ENCODE results near the gene GRN. TPM values are rescaled to one million over a fixed set of nuclear protein-coding genes. Genes with fewer than 3 reads are reported as not detected.

The GRN gene
- total RNA-seq, 2 donors from 2014 or later = 439 to 572 TPM

DNA sequence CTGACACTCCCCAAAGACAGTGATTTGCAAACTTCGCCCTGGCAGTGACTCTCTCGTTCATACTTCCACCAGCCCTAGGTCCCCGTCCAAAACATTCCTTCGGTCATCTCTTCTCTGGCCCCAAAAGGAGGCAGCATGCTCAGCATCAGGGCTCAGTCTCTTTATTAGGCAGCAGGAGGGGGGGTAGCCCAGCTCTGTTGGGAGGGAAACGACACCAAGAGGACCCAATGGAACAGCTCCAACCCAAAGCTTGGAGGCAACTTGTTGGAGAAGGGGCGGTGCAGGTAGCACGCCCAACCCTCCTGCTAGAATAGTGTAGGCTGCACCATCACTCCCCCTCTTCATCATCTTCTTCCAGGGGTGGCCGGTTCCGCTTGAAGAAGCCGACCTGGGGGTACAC, 26.9 kb downstream of the GRN start:
- DNase-seq = no peak
- intact Hi-C loops (cut with DNase I, micrococcal nuclease) = no loop called here
- no peak for ATAC-seq

DNA sequence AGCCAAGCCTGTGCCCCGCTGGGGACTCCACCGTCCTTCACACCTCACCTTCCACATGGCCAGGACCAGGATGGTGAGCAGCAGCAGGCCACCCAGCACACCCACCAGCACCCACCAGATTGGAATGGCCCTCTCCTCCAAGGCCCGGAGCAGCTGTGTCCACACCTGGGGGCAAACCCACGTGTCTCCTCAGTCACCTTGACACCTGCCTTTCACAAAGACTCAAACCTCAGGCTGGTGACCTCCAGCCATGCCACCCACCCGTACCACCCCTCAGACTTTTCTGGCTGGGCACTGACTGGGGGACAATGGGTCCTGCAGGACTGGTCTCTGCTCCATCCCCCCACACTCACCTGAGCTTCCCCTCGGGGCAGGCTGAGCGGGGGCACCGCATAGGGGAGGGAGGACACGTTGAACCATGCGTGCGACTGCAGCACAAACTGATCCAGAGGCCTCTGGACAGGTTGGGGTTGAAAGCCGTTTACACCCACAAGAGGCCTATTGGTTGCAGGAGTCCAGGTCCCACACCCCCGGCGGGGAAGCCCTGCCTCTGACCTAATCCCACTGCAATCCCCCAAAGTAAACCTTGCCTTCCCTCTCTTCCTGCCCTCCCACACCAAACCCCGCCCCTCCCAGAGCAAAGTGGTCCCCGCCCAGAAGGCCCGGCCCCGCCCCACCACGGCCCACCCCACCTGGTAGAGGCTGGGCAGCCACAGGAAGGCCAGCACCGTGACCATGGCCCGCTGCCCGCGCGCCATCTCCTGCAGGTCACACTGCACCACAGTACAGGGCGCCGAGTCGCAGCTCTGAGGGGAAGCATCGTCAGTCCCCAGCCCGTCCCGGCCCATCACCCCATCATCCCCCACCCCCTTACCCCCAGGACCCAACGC, 29.4 kb downstream of the GRN start:
- peak; percentile 73 for ATAC-seq
- intact Hi-C loops (cut with DNase I, micrococcal nuclease) = no loop called here

DNA sequence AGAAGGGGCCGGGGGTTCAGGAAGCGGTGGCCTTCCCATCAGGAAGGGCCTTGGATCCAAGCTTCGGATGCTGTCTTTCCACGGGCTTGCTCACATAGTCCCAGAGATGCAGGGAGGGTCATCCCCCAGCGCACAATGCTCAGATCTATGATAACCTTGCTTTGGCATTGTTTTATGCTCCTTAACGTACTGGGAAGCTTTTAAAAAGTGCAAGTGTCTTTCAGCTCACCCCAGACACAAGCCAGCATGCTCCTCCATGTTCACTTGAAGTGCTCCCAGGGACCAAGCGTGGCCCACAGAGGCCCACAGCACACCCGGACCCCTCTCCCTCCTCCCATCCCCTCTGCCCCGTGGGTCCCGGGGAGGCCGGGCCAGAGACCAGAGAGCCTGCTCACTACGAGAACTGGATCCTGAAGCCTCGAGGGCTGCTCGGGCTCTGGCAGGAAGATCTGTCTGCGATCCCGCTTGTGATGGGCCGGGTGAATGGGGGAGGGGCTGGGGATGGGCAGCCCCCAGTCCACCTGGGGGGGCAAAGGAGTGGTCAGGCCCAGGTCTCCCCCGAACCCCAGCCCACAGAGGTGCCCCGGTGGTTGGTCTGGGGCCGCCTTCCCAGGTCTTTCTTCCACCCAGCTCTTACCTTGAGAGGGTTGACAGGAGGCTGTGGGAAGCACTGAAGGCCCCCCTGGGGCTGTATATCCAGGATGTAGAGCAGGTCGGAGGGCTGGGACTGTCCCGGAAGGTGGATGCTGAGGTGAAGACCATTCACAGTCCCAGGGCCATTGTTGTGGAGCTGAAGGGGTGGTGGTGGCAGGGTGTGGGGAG, 30.3 kb downstream of the GRN start:
- no peak for DNase-seq
- peak; percentile 21 for ATAC-seq
- intact Hi-C loops (cut with DNase I, micrococcal nuclease) = no loop called here

More for the DNA sequence above, 29.4 kb downstream of the GRN start:
- DNase-seq = peak in 1 of 2 donors; percentile 43

DNA sequence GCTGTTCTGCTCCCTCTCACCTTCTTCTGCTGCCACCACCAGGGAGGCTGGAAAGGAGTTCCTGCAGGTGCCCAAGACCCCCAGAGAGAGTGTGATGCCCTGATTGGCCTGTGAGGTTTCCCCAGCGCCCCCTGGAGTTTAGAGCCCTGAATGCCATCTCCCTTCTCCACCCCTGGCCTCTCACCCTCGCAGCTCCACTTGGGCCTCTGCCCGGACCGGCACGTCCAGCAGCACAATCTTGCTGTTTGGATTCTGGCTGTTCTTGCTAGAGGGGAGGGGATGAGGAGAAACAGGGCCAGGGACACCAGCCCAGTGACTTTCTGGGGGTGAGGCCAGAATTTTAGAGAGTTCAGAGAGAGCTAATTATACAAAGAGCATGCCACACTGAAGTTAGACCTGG, 31.0 kb downstream of the GRN start:
- ATAC-seq (peak; percentile 40), DNase-seq (no peak)
- intact Hi-C loops (cut with DNase I, micrococcal nuclease) = no loop called here

DNA sequence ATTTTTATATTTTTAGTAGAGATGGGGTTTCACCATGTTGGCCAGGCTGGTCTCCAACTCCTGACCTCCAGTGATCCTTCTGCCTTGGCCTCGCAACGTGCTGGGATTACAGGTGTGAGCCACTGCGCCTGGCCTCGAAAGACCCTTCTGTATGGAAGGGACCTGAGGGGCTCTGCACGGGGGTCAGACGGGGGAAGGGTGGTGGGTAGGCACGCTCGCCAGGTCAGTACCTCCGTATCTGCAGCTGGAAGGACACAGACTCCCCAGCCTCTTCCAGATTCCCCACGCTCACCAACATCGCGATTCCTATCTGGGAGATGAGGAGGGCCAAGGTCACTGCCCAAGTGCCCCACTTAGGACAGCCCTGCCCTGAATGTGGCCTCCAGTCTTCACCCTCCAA, 31.7 kb downstream of the GRN start:
- DNase-seq = no peak
- ATAC-seq = no peak
- intact Hi-C loops (cut with DNase I, micrococcal nuclease) = no loop called here

DNA sequence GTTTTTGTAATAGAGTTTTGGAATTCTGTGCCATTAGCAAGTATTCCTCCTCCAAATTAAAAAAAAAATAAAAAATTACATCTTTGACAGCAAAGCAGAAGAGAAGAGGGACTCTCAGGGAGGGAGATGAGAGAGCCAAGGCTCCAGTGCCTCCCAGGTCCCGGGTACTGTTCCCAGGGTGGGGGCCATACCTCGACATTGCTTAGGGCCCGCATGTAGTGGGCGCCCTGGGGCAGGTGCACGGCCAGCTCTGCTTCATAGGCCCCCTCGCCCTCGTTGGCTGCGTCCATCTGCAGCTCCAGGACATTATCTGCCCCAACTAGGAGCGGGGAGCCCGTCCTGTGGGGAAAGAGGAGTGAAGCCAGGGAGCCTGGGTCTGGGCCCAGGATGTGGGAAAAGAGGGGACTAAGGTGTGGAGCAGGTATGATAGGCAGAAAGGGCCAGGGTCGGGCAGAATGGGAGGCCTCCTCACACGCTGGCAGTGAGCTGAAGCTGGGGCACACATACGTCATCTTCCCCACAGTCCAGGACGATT, 33.1 kb downstream of the GRN start:
- intact Hi-C loops (cut with DNase I, micrococcal nuclease) = no loop called here
- ATAC-seq (no peak), DNase-seq (no peak)

DNA sequence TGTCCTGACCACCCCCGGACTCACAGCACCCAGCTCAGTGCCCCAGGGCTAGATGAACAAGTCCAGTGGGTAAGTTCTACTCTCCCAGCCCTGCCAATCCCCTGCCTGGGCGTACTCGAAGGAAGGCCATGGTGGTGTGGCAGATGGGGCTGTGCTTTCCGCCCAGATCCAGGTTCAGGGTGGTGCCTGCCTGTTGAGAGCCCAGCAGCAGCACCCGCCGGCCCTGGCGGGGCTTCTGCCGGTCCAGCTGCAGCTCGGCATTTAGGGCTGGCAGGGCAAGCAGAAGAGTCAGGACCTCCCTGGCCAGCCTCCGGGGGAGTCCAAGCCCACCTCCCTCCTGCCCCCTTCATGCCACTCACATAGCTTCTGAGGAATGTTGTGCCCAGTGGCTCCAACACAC, 34.8 kb downstream of the GRN start:
- intact Hi-C loops (cut with DNase I, micrococcal nuclease) = no loop called here
- ATAC-seq = no peak
- DNase-seq = no peak

DNA sequence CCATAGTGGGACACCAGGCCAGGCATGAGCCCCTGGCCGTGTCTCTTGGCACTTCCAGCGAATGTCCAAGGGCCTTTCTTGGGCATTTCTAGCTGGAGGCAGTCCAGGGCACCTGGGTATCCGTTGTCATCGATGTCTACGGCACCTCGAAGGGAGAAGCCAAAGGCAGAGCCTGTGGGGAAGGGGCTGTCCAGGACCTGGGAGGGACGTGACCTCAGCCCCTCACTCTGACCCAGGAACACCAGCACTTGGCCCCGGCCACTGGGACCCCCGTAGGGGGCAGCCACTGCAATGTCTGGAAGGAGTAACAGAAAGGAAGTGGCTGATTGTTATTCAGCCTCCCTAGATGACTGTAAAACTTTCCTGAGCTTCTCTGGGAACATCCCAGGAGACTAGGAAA, 35.7 kb downstream of the GRN start:
- DNase-seq (no peak), ATAC-seq (no peak)
- intact Hi-C loops (cut with DNase I, micrococcal nuclease) = no loop called here

DNA sequence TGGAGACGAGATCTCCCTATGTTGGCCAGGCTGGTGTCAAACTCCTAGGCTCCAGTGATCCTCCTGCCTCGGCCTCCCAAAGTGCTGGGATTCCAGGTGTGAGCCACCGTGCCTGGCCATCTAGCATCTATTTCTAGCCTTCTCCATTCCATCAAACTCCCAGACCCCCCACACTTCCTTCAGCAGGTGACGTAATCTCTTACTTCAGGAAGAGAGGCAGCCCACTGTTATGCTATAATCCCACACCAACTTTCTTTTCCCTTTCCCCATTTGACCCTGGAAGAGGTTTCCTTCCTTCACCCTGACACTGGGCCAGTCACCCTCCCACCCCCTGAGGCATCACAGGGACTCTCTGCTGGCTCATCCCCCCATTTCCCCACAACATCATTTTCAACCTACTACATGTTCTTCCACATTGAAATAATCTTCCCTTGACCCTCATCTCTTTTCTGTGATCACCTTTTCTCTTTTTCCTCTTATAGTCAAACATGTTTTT, 36.8 kb downstream of the GRN start:
- no peak for ATAC-seq
- DNase-seq = no peak
- intact Hi-C loops (cut with DNase I, micrococcal nuclease) = no loop called here

DNA sequence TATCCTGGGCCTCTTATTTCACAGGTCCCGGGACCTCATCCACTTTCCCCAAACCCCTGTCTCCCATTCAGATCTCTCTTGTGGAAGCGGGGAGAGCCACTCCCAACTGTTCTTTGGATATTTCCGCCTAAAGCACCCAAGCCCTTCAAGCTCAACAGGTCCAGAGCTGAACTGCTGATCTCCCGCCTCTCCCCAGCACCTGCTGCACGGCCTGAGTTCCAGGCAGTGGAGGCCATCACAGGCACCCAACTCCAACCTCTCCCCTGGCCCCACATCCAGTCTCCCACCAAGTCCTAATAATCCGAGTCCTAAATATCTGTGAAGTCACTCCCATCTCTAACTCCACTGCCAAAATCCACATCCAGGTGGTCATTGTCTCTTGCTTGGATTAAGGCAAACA, 37.8 kb downstream of the GRN start:
- ATAC-seq = no peak
- intact Hi-C loops (cut with DNase I, micrococcal nuclease) = no loop called here
- DNase-seq = no peak

DNA sequence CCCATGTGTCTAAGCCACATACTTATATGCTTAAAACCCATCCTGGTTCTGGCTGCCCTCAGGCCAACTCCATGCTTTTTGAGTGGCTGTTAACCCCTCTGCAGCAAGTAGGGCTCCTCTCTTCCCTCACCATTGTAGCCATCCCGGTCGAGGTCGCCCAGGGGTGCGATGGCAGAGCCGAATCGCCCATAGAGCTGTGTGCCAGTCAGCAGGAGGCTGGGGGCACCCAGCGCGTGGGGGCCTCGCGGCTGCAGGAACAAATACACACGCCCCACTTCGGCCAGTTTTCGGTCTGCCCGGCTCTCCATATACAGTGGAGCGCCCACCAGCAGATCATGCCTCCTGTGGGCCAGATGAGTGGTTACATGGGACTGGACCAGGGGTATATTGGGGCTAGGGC, 38.3 kb downstream of the GRN start:
- no peak for DNase-seq

DNA sequence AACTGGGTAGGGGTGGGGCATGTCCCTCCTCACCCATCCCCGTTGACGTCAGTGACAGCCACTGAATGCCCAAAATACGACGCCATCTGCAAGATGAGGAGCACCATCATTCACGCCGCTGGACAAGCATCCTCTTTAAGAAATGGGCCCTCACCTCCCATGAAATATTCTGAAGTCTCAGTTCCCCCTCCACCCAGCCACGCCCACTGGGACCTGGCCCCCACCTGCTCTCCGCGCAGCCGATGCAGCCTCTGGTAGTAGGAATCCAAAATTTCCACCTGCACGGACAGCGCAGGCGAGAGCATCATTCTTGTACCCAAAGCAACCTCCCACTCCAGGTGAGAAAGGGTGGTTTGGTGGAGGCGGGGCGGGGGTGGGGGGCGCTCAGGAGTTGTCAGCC, 38.8 kb downstream of the GRN start:
- intact Hi-C loops (cut with DNase I, micrococcal nuclease) = no loop called here
- ATAC-seq = no peak
- DNase-seq = no peak

More for the DNA sequence above, 38.3 kb downstream of the GRN start:
- ATAC-seq = no peak
- intact Hi-C loops (cut with DNase I, micrococcal nuclease) = no loop called here

DNA sequence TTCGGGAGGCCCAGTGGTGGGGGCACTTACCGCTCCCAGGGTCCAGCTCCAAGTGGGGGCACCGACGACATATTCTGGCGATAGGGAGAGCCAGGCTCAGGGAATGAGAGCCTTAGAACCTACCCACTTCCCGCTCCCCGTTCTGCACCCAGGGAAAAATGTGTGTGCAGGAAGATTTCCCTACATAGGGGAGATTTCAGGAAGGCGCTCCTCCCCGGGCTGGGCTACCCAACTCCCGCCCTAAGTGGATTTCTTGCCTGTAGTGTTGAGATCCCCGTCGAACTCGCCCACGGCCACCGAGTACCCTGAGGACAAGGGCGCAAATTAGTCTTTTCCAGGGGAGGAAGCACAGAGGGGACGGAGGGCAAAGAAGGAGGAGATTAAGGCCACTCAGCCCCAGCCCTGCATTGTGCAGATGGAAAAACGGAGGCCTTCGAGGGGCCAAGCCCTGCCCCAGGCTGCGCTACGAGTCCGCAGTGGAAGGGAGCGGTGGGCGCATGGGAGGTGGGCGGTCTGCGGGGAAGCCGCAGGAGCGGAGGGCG, 39.2 kb downstream of the GRN start:
- no peak for ATAC-seq
- no peak for DNase-seq
- intact Hi-C loops (cut with DNase I, micrococcal nuclease) = no loop called here

DNA sequence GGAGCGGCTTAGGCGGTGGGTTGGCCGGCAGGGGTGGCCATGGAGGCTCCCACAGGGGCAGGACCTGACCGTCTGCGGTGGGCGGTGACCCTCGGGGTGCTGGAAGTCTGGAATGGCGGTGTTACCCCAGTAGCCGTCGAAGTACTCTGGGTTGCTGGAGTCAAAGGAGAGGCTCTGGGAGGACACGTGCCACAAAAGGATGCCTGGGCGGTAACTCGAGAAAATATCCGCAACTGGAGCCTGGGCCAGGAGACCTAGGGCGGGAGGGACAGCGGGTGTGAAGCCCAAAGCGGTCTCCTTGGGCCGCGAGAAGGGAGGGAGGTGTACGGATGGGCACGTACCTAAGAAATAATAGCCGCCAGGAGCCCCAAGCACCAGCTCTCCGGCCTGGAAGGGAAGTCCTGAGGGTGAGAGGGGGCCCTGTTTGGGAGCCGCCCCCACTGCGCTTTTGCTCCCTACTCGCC, 39.8 kb downstream of the GRN start:
- no peak for DNase-seq
- intact Hi-C loops (cut with DNase I, micrococcal nuclease) = no loop called here

DNA sequence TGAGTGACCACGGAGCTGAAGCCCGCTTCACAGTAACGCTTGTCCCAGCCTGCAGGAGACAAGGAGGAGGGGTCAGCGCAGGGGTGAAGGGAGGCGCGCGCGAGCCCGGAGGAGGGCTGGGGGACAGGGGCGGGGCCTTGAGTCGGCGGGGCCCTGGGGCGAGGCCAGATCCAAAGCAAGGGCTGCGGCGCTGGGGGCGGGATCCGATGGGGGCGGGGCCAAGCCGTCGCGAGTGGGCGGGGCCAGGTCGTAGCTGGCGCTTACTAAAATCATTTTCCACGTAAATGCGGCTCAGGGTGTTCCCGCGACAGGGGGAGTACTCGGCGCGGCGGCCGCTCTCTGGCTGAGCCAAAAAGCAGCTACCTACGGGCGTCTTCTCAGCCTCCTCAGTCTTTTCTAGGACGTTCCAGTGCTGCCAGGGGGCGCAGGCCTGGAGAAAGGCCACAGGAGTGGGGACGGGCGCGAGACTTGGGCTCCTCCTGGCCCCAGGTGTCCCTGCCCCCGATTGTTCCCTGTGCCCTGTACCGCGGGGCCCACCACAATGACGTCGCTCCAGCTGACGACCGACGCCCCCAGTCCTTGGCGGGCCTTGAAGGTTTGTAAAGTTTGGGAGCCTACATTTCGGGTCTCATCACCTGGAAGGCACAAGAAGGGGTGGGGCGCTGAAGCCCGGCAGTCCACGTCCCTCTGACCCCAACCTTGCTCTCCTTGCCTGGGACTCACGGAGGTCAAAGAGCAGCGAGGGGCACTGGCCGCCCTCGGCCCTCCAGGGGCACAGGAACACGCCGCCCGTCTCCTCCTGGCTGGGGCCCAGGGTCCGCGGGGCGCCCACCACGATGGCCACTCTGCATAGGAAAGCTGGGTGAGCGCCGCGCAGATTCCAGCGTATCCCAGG, 40.4 kb downstream of the GRN start:
- intact Hi-C loops (cut with DNase I, micrococcal nuclease) = no loop called here
- peak; percentile 96 for ATAC-seq

More for the DNA sequence above, 39.8 kb downstream of the GRN start:
- ATAC-seq = peak; percentile 35

DNA sequence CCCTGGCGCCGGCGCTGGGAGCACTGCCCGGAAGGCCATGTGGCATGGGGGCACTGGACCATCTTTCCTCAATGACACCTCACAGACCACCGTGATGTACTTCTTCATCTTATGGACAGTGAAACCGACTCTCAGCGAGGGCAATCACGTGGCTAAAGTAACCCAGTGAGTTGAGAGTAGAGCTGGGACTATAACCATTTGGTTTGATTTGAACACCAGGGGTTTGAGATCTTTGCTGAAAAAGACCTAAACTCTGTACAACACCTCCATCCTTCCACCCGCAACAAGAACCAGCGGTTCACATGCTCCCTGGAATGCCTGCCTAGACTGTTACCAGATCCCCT, 41.1 kb downstream of the GRN start:
- DNase-seq (no peak), ATAC-seq (no peak)
- intact Hi-C loops (cut with DNase I, micrococcal nuclease) = no loop called here

More for the DNA sequence above, 40.4 kb downstream of the GRN start:
- peak; percentile 79 to 83 for DNase-seq

DNA sequence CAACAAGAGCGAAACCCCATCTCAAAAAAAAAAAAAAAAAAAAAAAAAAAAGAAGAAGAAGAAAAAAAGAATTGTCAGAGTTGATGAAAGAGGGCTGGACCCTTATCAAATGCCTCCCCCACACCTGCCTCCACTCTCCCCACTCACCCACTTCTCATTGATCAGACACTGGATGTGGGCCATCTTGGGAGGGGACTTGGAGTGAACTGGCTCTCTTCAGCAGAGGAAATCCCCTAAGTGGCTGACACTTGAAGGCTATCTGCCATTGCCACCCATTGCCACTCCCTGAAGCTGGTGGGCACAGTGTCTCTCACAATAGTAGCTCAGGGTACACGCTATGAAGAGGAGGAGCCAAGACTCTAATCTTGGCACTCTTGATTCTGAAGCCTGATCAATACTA, 42.7 kb downstream of the GRN start:
- ATAC-seq = no peak
- no peak for DNase-seq
- intact Hi-C loops (cut with DNase I, micrococcal nuclease) = no loop called here

DNA sequence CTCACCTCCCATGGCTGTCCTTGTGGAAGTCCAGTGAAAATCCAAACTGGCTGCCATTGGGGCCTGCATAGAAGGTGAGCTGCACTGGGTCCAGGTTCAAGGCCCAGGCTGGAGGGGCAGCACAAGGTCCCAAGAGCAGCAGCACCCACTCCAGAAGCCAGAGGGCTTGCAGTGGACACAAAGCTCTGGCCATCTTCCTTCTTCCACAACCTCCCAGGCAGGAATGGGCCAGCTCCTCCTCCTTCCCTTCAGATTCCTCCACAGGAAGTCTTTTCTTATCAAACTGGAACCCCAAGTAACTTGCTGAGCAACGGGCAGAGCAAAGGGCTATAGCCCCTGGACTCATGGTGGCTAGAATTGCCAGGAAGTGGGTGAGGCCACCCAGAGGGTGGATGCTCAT, 44.2 kb downstream of the GRN start, which contains the start of gene ITGA2B:
ITGA2B (minus strand) TSS at position 369 of the 400 bp plus-strand sequence; CDS start at position 193, 176 bp downstream.
- intact Hi-C loops (cut with DNase I, micrococcal nuclease) = no loop called here
- peak; percentile 23 for ATAC-seq
- no peak for DNase-seq

All from left colon (tissue), 2 donors.